LHCN-M2 (cell line): ENCODE data around the gene PITPNM1. TPM values are rescaled to one million over a fixed set of nuclear protein-coding genes. Genes with fewer than 3 reads are reported as not detected.

Source experiments
- DNase-seq: peaks from one replicate; pipeline ENCODE4 v3.0.0-alpha.2; 2012; ENCODE audit warnings: low read depth
- total RNA-seq: library from RNA; depleted of rRNA; stranded (reverse); fragments of >200 nt; gene quantifications from 2 replicates; pipeline ENCODE4 v1.2.3, GENCODE V29; 2014

The PITPNM1 gene
- total RNA-seq, 1 experiment from 2014 or later, result 34.5 TPM

DNA sequence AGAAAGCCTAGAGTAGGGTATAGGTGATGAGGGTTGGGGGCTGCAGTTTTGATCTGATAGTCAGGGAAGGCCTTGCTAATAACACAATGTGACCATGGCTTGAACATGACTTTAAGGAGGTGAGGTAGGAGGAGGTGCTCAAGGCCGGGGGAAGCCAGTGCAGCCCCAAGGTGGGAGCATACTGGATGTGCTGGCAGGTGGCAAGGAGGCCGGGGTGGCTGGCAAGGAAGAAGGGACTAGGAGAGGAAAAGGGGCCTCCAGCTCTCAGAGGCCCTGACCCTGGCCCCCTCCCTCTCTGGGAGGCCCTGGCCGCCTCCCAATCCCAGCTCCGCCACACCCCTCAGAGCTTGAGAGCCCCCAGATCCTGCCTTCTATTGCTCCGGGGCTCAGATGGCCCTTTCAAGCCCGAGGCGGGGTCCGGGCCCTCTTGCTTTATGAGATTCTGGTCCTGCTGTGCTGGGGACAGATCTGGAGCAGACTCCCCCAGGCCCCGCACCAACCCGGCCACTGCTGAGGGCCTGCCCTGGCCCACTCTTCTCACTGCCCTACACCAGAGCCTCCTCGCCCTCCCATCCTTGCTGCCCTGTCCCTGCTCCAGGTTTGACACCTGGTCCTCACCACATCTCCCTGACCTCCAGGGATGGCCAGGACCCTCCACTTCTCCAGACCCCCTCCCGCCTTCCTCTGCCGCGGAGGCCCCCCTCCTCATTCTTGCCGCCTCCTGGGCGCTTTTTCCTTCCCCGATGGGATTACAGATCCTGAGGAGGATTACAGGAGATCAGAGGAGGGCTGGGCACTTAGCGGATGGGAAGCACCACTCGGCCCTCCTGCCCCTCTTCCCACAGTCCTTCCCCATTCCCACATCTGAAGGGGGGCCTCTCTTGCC lies 1.8 kb downstream of the PITPNM1 start:
- DNase-seq, result no peak

DNA sequence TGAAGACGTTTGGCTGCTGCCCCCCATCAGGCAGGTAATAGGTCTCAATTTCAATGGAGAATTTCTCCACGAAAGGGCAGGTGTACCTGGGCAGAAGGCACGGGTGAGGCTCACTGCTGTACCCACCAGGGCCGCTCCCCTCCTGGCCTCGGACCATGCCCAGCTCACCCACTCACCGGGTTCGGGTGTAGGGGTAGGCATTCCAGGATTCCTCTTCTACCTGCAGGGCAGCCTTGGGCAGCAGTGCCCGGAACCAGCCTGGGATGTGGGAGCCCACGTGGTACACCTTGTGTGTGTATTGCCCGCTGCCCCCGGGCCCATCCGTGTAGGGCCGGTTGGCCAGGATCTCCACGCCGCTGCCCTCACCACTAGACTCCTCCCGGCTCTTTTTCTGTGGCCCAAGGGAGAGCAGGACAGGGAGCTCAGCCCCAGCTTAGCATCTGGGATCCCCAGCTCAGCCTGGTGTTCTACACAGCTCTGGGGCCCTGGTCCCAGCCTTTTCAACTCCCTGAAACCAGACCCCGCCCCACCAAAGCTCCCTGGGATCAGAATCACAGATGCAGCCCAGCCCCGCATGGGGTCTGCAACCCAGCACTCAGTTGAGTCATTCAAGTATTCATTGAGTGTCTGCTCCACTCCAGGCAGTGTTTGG lies 2.7 kb downstream of the PITPNM1 start:
- DNase-seq, result no peak

DNA sequence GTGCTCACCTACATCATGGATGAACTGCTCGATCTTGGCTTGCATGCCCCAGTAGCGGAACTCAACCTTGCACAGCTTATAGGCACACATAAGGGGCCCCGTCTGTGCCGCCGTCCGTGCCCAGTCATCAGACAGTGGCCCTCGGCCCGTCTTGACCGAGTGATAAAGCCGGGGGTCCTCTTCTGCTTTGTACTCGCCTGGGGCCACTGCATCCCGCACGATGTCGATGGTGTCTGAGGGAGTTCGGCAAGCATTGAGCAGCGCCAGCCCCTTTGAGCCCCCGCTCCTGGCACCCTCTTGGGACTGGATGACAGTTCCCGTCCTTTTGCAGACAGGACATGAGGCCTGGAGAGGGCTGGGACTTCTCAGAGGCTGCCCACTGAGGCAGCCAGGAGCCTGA lies 3.3 kb downstream of the PITPNM1 start:
- DNase-seq, result no peak

DNA sequence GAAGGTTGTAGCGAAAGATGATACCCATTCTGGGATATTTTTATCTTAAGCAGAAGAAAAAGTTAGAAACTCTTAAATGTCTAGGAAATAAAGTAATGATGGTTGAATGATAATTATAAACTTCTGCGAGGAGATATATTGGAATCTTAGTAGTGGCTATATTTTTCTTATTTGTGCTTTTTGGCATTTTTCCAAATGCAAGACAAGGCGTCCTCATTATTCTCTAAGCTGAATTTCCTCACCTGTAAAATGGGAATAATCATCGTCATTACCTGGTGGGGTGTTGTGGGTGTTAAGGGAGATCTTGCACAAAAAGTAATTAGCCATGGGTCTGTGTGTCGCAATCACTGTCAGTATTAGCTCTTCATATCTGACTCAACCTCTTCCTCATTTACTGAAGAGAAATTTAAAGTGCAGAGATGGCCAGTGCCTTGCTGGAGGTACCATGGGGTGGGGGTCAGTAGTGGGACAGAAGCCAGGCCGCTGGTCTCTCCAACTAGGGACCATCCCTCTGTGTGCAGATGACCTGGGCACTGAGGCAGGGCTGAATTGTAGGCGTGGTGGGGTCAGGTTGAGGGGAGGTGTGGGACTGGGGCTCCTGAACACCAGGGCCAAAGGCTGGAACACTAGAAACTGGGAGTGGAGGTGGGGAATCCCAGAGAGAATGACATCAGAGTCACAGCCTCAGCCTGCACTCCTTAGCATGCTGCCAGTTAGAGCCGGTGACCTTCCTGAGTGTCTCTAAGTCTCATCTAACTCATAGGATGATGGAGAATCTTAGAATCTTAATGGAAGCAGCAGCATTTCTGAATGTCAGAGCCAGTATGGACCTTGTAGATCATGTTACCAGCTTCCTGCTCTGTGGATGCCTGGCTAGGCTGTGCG lies 4.1 kb downstream of the PITPNM1 start:
- DNase-seq, result no peak

DNA sequence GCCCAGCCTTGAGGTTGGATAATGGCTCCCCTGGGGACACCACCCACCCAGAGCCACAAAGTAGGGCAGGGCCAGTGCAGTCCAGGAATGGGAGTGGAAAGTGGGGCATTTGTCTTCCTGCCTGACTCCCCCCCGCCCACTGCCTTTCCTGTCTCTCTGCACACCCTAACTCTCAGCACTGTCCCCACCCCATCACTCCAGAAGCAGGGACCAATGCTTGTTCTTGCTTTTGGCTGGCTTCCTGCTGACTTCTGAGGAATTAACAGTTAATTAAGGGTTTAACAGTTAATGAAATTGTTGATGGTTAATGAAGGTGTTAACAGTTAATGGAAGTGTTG lies 4.7 kb downstream of the PITPNM1 start:
- DNase-seq, result no peak

DNA sequence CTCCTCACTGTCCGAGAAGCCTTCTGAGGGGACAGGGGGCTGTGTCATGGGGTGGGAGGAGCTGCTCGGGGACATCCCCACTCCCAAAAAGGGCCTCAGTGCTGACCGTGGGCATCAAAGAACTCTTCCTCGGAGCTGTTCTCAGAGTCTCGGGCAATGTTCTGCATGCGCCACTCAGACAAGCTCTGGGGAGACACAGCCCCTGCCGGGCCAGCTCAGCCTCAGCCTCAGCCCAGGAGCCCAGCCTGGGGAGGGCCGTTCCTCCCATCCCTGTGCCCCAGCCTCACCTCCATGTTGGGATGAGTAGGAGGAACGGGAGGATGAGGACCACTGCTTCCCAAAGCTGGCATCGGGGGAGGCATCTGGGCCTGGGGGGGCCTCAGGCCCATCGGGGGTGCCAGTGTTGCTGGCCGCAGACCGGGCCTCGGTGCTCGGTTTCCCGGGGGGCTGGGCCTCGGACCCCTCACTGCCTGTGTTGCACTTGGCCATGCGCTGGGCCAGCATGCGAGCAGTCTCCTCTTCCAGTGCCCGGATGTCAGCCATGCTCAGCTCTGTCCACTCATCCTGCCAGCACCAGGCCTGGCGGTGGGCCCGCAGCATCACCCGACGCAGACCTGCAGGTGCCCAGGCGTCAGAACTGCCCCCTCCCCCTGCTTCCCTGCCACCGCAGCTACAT lies 5.2 kb downstream of the PITPNM1 start:
- DNase-seq, result no peak

DNA sequence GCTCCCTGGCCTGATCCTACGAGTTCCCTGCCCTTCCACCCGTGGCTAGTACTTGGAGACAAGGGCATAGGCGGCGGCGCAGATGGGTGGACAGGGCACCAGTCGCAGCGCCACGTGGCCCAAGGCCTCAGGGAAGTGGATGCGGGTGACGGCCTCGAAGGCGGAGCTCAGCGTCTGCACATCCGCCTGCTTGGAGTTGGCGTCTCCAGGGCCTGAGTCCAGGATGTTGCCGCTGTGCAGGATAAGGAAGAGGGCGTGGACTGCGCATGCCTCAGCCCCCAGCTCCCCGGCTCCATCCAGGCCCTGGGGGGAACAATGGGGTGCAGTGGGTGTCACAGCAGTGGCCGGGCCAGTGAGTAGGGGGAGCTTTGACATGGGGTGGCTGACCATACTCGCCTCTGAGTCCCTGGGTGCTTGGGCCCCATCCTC lies 6.6 kb downstream of the PITPNM1 start:
- no peak for DNase-seq

DNA sequence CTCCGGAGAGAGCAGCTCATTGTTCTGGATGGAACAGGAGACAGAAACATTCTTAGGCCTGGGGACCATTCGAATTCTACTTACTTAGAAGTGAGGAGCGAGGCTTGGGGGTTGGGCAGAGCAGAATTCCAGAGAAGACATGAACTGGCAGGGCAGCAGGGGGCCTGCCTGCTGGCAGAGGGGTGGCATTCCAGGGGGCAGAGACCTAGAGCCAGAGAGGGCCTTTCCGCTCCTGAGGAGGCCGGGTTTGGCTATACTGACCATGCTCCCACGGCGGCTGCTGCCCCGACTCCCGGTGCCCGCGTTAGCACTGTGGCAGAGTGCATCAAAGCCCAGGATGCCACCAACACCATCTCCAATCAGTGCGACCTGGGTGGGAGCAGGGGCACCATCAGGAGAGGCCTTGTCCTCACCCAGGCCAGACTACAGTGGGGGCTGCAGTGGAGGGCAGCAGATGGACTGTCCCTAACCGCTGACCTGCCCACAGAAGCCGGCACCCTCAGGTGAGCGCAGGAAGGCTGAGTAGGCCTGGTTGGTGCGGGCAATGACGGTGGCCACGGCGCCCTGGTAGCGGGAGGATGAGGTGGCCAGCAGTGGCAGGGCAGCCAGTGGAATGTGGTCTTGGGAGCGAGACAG lies 7.4 kb downstream of the PITPNM1 start:
- no peak for DNase-seq

DNA sequence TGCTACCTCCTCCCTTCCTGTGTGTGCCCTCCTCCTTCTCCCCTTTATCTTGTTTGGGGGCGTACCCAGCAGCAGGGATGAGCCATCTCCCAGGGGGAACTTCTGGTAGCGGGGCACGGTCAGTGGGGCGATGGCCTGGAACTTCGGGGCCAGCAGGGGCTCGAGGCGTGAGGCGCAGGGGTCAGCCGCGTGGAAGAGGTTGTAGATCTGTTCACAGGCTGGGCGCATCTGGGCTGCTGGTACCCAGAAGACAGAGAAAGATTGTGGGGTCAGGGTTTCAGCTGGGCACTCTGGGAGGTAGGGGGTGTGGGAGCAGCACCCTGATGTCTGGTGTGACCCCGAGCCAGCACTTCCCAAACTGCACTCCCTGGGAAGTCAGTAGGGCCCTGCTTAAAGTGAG lies 9.1 kb downstream of the PITPNM1 start:
- no peak for DNase-seq

DNA sequence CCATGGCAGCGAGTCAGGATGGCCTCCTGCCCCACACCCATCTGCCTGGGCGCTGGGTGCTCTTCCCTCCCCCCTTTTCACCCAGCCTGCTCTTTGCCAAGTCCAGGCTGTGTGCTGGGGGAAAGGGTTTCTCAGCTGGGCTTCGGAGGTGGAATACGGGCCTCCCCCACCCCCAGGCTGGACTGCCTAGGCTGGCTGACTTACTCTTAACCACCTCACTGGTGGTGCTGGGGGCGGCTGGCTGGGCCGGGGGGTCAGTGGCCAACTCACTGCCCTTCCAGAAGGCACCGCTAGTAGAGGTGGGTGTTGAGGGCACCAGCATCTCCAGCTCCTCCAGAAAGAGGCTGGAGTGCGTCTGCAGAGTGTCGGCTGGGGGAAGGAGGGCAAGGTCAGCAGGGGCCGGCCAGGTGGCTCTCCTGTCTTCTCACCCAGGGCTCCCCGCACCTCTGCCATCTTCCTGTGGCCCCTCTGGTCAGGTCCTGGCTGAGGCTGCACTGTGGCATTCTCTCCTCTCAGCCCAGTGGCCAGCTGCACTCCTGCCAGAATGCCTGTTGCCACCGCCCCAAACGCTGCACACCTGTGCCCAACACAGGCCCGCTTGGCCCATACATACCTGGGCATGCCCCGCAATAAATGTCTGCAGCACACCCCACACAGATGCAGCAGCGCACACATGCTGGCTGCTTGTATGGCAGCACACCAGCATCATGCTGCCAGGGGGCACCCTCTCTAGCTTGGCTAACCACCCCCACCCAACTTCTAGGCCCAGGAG lies 9.7 kb downstream of the PITPNM1 start:
- no peak for DNase-seq

DNA sequence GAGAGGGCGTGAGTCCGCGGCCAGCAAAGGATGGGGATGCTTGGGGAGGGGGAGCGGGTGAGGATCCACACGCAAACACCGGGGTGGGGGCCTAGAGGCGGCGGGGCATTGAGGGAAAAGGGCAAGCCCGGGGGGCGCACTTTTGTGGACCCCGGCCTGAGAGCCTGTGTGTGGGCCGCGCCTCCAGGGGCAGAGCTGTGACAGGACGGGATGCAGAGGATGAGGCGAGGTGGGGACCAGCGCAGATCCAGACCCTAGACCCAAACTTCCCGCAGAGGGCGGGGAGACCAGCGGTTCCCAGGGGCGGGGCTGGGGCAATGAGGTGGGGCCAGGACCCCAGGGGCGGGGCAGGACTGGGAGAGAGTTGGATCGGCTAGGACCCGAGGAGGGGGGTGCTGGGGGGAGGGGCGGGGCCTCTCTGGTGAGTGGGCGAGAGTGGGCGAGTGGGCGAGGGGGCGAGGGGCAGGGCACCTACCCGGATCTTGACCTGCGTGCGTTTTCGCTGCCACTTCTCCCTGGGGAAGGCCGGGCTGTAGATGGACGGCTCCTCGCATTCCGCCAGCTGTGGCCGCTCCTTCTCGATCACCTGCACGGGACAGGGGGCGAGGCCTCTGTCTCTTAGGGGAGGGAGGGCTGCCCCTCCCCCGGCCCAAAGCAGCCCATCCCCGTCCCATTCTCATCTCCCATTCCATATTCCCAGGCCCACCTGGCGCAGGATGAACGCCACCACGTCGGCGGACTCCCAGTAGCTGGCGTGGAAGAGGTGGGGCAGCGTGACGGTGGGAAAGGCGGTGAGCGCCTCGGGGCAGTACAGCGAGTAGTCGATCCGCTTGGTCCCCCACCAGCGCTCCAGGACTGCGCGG lies 10.6 kb downstream of the PITPNM1 start:
- DNase-seq, result no peak

DNA sequence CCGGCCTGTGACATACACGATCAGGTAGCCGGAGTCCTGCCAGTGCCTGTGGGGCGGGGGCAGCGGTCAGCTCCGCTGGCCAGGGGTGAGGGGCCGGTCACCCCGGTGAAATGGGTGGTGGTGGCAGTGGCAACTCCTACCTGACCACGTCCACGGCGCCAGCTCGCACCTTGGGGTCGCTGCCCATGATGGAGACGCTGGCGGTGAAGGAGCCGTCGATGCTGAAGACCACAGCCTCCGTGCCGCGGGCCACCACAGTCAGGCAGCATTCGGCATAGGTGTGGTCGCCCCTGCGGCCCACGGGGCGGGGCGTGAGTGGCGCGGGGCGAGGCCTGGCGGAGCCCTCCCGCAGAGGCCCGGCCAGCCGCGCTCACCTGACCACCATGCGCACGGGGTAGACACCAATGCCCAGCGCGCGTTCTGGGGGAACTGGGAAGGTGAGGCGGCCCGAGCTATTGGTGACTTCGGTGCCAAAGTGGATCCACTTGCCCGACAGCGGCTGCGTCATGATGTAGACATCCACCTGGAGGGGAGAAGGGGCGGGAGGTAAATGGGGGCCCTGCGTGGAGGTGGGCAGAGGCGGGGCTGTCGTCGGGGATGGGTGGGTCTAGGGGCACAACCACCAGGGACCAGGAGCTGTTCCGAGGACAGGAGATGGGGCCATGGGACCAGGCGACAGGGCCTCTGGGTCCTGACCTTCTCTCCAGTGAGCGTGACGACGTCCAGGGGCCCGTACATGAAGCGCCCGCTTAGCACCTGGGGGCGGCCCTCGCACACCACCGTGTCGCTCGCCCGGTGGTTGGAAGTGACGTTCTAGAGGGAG lies 11.4 kb downstream of the PITPNM1 start:
- no peak for DNase-seq

DNA sequence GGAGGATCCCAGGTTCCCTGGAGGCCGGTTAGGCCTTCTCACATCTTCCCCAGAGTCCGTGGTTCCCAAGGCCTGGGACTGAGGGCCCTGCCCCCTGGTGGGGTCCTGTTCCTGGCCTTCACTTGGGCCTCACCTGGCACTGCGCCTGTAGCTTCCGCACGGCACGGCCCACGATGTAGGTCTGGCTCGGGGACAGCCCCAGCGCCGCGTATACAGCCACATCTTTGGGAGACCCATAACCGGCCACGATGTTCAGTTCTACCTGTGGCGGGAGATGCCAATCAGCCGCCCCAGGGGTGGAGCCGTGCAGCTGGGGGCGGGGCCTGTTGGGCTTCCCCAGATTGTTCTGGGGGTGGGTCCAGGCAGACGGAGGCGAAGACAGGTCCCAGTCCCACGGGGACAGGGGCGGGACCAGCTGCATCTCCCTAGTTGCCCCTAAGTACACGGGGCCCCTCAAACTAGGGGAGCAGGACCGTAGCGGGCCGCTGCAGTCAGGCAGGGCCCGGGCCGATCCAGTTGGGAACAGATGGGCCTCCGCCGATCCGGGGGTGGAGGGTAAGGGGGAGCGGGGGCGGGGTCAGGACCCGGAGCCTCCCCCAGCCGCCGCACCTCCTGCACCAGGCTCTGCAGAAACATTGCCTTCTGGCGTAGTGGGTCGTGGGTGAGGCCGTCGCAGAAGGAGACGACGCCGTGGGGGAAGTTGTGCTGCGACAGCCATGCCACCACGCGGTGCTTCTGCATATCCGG lies 12.2 kb downstream of the PITPNM1 start:
- DNase-seq, result no peak

DNA sequence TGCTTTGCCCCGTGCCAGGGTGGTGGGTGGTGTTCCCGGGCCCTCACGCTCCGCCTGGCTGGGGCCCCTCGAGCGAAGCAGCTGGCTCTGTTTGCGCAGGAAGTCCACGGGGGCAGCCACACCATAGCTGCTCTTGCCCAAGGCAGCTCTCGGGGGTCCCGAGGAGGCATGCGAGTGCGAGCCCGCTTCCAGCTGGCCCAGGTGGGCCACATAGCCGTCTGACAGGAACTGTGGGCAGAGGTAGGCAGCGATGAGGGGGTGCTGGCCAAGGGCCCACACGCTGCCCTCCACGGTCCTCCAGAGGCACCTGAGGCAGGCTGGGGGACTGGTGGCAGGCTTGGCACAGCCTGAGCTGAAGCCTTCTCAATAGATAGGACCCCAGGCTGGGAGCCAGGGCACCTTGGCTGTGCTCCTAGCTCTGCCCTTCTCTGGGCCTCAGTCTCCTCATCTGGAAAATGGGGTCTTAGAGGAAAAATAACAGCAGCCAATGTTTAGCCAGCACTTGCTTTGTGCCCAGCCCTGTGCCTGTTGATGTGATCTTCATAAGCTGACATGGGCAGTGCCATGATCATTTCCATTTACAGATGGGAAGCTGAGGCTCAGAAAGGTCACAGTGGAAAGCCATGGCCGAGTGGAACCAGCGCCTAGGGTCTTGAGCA lies 13.0 kb downstream of the PITPNM1 start:
- no peak for DNase-seq

DNA sequence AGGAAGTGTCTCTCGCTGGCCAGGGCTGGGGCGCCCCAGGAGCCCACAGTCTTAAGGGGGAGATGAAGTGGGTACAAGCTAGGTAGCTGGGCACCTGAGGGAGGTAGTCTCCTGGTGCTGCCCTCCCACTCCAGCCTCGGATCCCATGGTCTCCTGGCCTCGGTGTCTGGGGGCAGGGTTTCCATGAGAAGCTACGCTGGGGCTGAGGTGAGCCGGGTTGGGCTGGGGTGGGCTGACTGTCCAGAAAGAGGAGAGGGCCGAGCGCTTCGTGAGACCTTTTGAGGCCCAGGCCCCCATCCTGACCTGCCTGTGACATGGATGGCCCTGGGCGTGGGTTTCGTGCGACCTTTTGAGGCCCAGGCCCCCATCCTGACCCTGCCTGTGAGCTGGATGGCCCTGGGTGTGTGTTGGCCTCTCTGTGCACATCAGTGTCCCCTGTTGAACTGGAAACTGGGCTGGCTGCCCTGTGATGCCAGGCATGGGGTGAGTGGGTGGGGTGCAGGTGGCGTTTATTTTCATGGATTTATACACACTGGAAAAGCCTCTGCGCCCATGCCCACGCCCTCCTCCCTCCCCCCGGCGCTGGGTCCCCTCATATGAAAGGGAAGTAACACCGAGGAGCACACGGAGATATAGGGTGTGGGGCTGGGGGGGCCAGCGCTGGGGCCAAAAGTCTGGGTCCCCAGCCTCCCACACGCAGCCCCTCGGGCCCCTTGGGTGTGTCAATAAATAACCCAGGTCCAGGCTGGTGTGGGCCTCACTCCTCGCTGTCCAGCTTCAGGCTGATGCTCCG lies 13.7 kb downstream of the PITPNM1 start:
- DNase-seq, result no peak

DNA sequence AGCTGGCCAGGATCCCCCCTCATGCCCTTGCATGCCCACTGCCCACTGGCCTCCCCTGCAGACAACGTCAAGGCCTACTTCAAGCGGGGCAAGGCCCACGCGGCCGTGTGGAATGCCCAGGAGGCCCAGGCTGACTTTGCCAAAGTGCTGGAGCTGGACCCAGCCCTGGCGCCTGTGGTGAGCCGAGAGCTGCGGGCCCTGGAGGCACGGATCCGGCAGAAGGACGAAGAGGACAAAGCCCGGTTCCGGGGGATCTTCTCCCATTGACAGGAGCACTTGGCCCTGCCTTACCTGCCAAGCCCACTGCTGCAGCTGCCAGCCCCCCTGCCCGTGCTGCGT lies 14.5 kb downstream of the PITPNM1 start:
- DNase-seq, result no peak
